Immature natural killer cell (primary cell): ENCODE measurements around the gene HSD11B1L. TPM values are rescaled to one million over a fixed set of nuclear protein-coding genes. Genes with fewer than 3 reads are reported as not detected.

ENCODE experiments used
- DNase-seq, 3 donors: peaks; one replicate each; pipeline ENCODE4 v3.0.0; 2022; ENCODE audit warnings: mixed read lengths in 1 of 3
- H3K27ac Mint-ChIP-seq, 6 donors: one replicate each; pipeline ENCODE4 v1.8.0; 2020; ENCODE audit warnings: mixed read lengths in 6 of 6, mild to moderate bottlenecking in 5 of 6, inconsistent platforms in 4 of 6, moderate library complexity in 3 of 6
- H3K27me3 Mint-ChIP-seq, 3 donors: one replicate each; pipeline ENCODE4 v1.8.0; 2020 to 2021; ENCODE audit warnings: low read depth in 3 of 3, mild to moderate bottlenecking in 3 of 3, mixed read lengths in 3 of 3, moderate library complexity in 3 of 3, inconsistent platforms in 1 of 3
- H3K36me3 Mint-ChIP-seq, 3 donors: one replicate each; pipeline ENCODE4 v1.8.0; 2020; ENCODE audit warnings: mixed read lengths in 3 of 3, inconsistent platforms in 2 of 3, mild to moderate bottlenecking in 2 of 3
- H3K4me1 Mint-ChIP-seq, 2 donors: one replicate each; pipeline ENCODE4 v1.8.0; 2020; ENCODE audit warnings: inconsistent platforms in 2 of 2, mild to moderate bottlenecking in 2 of 2, mixed read lengths in 2 of 2, moderate library complexity in 1 of 2
- H3K4me3 Mint-ChIP-seq, 5 donors: one replicate each; pipeline ENCODE4 v1.8.0; 2020; ENCODE audit warnings: mild to moderate bottlenecking in 5 of 5, mixed read lengths in 5 of 5, inconsistent platforms in 3 of 5, moderate library complexity in 3 of 5
- H3K9me3 Mint-ChIP-seq, 6 donors: one replicate each; pipeline ENCODE4 v1.8.0; 2020; ENCODE audit warnings: mild to moderate bottlenecking in 6 of 6, mixed read lengths in 6 of 6, inconsistent platforms in 4 of 6, moderate library complexity in 3 of 6
- polyA plus RNA-seq, 3 donors: library from polyadenylated mRNA; unstranded; fragments of 300-500 nt; fragmentation: Illumina TruSeq; gene quantifications; one replicate each; pipeline ENCODE4 v1.2.3, GENCODE V29; 2021

Gene HSD11B1L, protein sequence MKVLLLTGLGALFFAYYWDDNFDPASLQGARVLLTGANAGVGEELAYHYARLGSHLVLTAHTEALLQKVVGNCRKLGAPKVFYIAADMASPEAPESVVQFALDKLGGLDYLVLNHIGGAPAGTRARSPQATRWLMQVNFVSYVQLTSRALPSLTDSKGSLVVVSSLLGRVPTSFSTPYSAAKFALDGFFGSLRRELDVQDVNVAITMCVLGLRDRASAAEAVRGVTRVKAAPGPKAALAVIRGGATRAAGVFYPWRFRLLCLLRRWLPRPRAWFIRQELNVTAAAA
- 1 to 10 TPM; 2.0 to 3.1 (median 2.5) TPM for polyA plus RNA-seq

GRCh38 chr19:5680437-5681368 is at the start of gene HSD11B1L, which contains the start of gene MICOS13:
HSD11B1L (plus strand) TSS chr19:5681027; CDS start chr19:5684833, 3,806 bp downstream.
MICOS13 (minus strand) TSS chr19:5680516; CDS start chr19:5680486, 30 bp downstream.
- H3K4me1 Mint-ChIP-seq = peaks cover 23 to 32% of the 10 kb centered on the region in 2 donors
- H3K9me3 Mint-ChIP-seq = no peaks in the 10 kb centered on the region
- peak within 1 kb of the TSS; percentile 87 to 98 (median 90) for H3K4me3 Mint-ChIP-seq
- peaks cover 9 to 16% (median 13%) of the 10 kb centered on the region in 3 donors for H3K27me3 Mint-ChIP-seq
- peak within 1 kb of the TSS; percentile 95 to 99 (median 98) for H3K27ac Mint-ChIP-seq
- H3K36me3 Mint-ChIP-seq = no peaks in the 10 kb centered on the region
- peak; percentile 99 for DNase-seq

DNA sequence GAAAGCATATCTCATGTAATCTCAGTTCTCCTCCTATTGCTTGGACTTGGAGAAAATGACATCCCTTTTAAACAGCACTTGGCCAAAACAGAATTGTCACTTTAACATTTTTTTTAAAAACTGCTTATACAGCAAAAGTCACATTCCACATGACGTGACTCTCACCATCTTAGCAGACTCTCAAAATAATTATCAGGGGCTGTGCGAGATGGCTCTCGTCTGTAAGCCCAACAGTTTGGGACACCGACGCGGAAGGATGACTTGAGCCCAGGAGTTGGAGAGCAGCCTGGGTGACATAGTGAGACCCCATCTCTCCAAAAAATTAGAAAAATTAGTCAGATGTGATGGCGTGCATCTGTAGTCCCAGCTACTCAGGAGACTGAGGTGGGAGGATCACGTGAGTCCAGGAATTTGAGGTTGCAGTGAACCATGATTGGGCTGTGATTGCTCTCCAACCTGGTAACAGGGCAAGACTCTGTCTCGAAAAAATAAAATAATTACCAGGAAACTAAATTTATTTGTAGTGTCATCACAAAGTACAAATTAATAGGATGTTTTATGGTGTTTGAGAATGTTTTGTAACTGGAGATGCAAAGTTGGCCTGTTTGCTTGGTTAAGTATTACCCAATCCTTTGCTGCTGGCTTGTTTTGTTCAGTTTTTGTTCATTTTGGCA is 49.1 kb upstream of the HSD11B1L start:
- Mint-ChIP-seq H3K9me3 (no peaks in the 10 kb centered on the region), H3K4me3 (peak overlapping the region in 2 of 5 donors; percentile 2 to 24), H3K4me1 (peaks cover 60 to 90% of the 10 kb centered on the region in 2 donors), H3K36me3 (peaks cover 0 to 11% (median 6%) of the 10 kb centered on the region in 3 donors), H3K27me3 (peaks cover 0 to 3% (median 0%) of the 10 kb centered on the region in 3 donors), H3K27ac (peak overlapping the region in 2 of 6 donors; percentile 8 to 49)
- DNase-seq = no peak

GRCh38 chr19:5632241-5632612 is 48.6 kb upstream of the HSD11B1L start:
- no peak for DNase-seq
- Mint-ChIP-seq H3K4me3 (peak overlapping the region in 2 of 5 donors; percentile 1 to 14), H3K36me3 (peaks cover 0 to 11% (median 6%) of the 10 kb centered on the region in 3 donors), H3K27ac (peak overlapping the region in 2 of 6 donors; percentile 8 to 49), H3K9me3 (no peaks in the 10 kb centered on the region), H3K27me3 (peaks cover 0 to 3% (median 0%) of the 10 kb centered on the region in 3 donors), H3K4me1 (peaks cover 60 to 89% of the 10 kb centered on the region in 2 donors)

DNA sequence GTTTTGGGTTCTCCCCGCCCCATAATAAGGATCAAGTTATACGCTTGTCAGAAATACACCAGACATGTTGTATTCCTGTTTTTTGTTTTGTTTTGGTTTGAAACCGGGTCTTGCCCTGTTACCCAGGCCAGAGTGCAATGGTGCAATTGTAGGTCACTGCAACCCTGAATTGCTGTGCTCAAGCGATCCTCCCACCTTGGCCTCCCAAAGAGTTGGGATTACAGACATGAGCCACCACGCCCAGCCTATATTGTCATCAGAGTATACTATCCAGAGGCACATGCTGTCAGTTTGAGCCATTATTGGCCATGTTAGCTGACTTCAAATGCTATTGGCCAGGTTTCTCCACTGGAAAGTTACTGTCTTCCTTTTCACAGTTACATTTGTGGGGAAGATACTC is 48.2 kb upstream of the HSD11B1L start:
- no peaks in the 10 kb centered on the region for H3K9me3 Mint-ChIP-seq
- H3K4me3 Mint-ChIP-seq = peak overlapping the region in 1 of 5 donors; percentile 14
- peaks cover 0 to 8% (median 2%) of the 10 kb centered on the region in 3 donors for H3K36me3 Mint-ChIP-seq
- H3K27ac Mint-ChIP-seq = peak overlapping the region in 2 of 6 donors; percentile 49 to 56
- peaks cover 0 to 2% (median 0%) of the 10 kb centered on the region in 3 donors for H3K27me3 Mint-ChIP-seq
- H3K4me1 Mint-ChIP-seq = peaks cover 60 to 88% of the 10 kb centered on the region in 2 donors
- no peak for DNase-seq

DNA sequence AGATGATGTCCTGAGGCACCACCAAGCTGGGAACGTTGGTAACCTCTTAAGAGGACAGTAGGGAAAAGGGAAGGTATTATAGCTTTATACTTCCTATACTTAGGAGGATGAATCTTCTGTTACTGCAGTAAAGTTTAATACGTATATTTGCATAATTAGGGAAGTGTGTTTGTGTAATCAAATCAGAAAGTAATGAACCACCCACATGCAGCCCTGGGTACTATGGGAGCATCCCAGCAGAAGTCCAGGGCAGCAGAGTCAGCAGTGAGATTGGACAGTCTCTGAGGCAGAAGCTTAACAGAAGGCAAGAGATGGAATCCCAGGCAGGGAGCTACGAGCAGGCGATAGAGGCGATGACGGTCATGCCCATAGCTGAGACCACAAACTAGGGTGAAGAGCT is 45.4 kb upstream of the HSD11B1L start:
- Mint-ChIP-seq H3K4me1 (peaks cover 52 to 76% of the 10 kb centered on the region in 2 donors), H3K4me3 (no peak overlapping the region), H3K27ac (peak overlapping the region in 3 of 6 donors; percentile 21 to 78 (median 52)), H3K9me3 (no peaks in the 10 kb centered on the region), H3K36me3 (peaks cover 0 to 3% (median 0%) of the 10 kb centered on the region in 3 donors), H3K27me3 (peaks cover 0 to 2% (median 0%) of the 10 kb centered on the region in 3 donors)
- DNase-seq = no peak

DNA sequence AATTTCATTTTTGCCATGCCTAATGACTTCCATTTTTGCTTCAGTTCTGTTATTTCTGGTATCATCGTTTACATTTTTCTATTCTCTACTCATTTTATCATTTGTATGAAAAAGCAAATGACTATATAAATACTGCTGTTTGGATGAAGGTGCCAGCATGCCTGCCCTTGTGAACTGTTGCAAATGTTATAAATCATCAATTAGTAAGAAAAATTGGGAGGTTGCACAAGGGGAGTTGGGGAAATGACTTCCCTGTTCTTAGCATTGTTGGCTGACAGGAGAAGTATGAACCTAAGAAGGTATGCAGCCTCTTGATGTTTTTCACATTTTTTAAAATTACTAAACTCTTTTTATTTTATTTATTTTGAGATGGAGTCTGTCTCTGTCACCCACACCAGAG is 42.9 kb upstream of the HSD11B1L start:
- H3K4me1 Mint-ChIP-seq = peaks cover 44 to 68% of the 10 kb centered on the region in 2 donors
- DNase-seq = no peak
- H3K36me3 Mint-ChIP-seq = peaks cover 0 to 12% (median 10%) of the 10 kb centered on the region in 3 donors
- no peak overlapping the region for H3K27ac Mint-ChIP-seq
- peaks cover 0 to 6% (median 3%) of the 10 kb centered on the region in 3 donors for H3K27me3 Mint-ChIP-seq
- H3K4me3 Mint-ChIP-seq = no peak overlapping the region
- no peaks in the 10 kb centered on the region for H3K9me3 Mint-ChIP-seq

GRCh38 chr19:5641171-5641570 is 39.7 kb upstream of the HSD11B1L start:
- Mint-ChIP-seq H3K27me3 (peaks cover 0 to 12% (median 10%) of the 10 kb centered on the region in 3 donors), H3K27ac (no peak overlapping the region), H3K36me3 (peaks cover 0 to 35% (median 18%) of the 10 kb centered on the region in 3 donors), H3K4me3 (no peak overlapping the region), H3K9me3 (no peaks in the 10 kb centered on the region), H3K4me1 (peaks cover 45 to 62% of the 10 kb centered on the region in 2 donors)
- DNase-seq = no peak

- peaks cover 50 to 66% of the 10 kb centered on the region in 2 donors for H3K4me1 Mint-ChIP-seq
- peak overlapping the region in 2 of 6 donors; percentile 5 to 9 for H3K27ac Mint-ChIP-seq
- H3K36me3 Mint-ChIP-seq = peaks cover 0 to 46% (median 18%) of the 10 kb centered on the region in 3 donors
- H3K9me3 Mint-ChIP-seq = no peaks in the 10 kb centered on the region
- H3K27me3 Mint-ChIP-seq = peaks cover 0 to 12% (median 10%) of the 10 kb centered on the region in 3 donors
- DNase-seq = no peak
- no peak overlapping the region for H3K4me3 Mint-ChIP-seq
Observed at GRCh38 chr19:5642204-5642603, 38.6 kb upstream of the HSD11B1L start.

DNA sequence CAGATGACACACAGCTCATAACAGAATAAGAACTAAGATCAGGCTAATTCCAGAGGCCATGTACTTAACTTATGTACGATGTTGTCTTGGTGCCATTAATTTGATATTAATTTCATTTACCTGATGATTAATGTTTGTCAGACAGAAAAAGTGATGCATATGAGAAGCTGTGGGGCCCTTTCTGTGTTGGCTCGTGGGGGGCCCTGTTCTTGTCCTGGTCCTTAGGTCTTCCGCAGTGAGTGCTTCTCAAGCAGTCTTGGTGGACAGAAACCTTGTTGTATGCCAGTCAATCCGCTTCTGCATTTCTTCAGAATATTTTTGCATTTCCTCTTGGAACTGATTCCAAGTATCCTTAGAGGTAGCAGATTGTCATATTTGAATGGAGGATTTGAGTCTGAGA is 37.8 kb upstream of the HSD11B1L start:
- H3K4me3 Mint-ChIP-seq = no peak overlapping the region

DNA sequence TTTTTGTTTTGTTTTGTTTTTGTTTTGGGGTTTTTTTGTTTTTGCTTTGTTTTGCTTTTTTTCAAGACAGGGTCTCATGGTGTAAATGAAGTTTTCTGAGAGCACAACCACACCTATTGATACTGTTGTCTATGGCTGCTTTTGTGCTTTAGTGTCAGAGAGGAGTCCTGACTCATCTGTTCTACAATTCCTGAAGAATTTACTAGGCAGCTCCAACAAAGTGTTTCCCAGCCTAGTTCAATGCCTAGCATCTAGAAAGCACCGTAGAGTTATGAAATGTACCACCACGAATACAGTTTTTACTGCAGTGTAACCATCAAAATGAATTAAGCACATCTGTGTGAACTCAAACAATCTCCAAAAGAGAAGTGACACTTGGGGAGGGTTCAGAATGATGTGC is 36.8 kb upstream of the HSD11B1L start:
- no peaks in the 10 kb centered on the region for H3K9me3 Mint-ChIP-seq
- H3K4me1 Mint-ChIP-seq = peaks cover 40 to 56% of the 10 kb centered on the region in 2 donors
- DNase-seq = no peak
- peaks cover 0 to 12% (median 11%) of the 10 kb centered on the region in 3 donors for H3K27me3 Mint-ChIP-seq
- H3K36me3 Mint-ChIP-seq = peaks cover 5 to 51% (median 23%) of the 10 kb centered on the region in 3 donors
- H3K4me3 Mint-ChIP-seq = no peak overlapping the region
- peak overlapping the region in 2 of 6 donors; percentile 21 to 45 for H3K27ac Mint-ChIP-seq

More for the DNA sequence above, 37.8 kb upstream of the HSD11B1L start:
- no peak for DNase-seq
- Mint-ChIP-seq H3K4me1 (peaks cover 44 to 61% of the 10 kb centered on the region in 2 donors), H3K36me3 (peaks cover under 1 to 48% (median 18%) of the 10 kb centered on the region in 3 donors), H3K27ac (no peak overlapping the region), H3K9me3 (no peaks in the 10 kb centered on the region), H3K27me3 (peaks cover 0 to 12% (median 11%) of the 10 kb centered on the region in 3 donors)

GRCh38 chr19:5645409-5645808 is 35.4 kb upstream of the HSD11B1L start:
- no peaks in the 10 kb centered on the region for H3K9me3 Mint-ChIP-seq
- peaks cover 5 to 56% (median 31%) of the 10 kb centered on the region in 3 donors for H3K36me3 Mint-ChIP-seq
- no peak overlapping the region for H3K4me3 Mint-ChIP-seq
- no peak for DNase-seq
- H3K4me1 Mint-ChIP-seq = peaks cover 35 to 49% of the 10 kb centered on the region in 2 donors
- peaks cover 0 to 12% (median 11%) of the 10 kb centered on the region in 3 donors for H3K27me3 Mint-ChIP-seq
- H3K27ac Mint-ChIP-seq = peak overlapping the region in 1 of 6 donors; percentile 53

DNA sequence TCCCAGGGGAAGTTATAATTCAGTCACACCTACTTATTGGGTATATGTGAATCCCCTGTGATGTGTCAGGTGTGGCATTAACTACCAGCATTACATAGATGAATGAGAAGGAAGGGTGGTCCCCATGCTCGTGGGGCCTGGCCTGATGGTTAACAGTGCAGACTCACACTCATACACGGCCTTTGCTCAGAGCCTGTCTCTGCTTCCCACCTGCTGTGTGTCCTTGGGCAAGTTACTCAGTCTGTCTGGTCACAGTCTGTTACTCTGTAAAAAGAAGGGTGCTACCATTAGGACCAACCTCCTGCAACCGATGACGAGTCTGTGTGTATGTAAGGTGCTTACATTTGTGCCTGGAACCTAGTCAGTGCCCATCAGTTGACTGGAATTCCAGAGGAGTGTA is 34.1 kb upstream of the HSD11B1L start:
- peaks cover 27 to 42% of the 10 kb centered on the region in 2 donors for H3K4me1 Mint-ChIP-seq
- peaks cover 9 to 57% (median 30%) of the 10 kb centered on the region in 3 donors for H3K36me3 Mint-ChIP-seq
- DNase-seq = no peak
- no peak overlapping the region for H3K4me3 Mint-ChIP-seq
- peaks cover 0 to 14% (median 6%) of the 10 kb centered on the region in 3 donors for H3K27me3 Mint-ChIP-seq
- H3K27ac Mint-ChIP-seq = peak overlapping the region in 1 of 6 donors; percentile 38
- no peaks in the 10 kb centered on the region for H3K9me3 Mint-ChIP-seq

DNA sequence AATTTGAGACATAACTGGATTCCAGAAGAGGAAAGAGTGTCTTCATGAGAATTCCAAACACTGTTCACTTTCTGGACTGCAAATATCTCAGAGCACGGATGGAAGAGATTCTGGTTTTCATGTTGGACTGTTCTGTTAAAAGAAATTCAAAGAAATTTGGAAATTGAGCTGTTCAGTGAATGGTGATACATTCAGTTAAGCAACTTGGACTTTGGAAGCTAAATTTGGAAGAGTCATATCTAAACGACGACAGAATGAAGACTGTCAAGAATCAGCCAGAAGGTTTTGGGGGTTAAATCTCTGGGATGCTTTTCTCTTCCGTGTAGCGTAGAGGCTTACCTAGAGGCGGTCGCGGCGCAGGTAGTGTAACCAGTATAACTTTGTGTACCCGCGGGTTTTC is 32.4 kb upstream of the HSD11B1L start:
- Mint-ChIP-seq H3K4me1 (peaks cover 21 to 35% of the 10 kb centered on the region in 2 donors), H3K27ac (peak overlapping the region in 1 of 6 donors; percentile 60), H3K9me3 (no peaks in the 10 kb centered on the region), H3K4me3 (no peak overlapping the region), H3K27me3 (peaks cover 0 to 12% (median 6%) of the 10 kb centered on the region in 3 donors), H3K36me3 (peaks cover 9 to 59% (median 34%) of the 10 kb centered on the region in 3 donors)
- DNase-seq = no peak
